ENCODE data around the gene SLC43A2.

SLC43A2 gene

DNA sequence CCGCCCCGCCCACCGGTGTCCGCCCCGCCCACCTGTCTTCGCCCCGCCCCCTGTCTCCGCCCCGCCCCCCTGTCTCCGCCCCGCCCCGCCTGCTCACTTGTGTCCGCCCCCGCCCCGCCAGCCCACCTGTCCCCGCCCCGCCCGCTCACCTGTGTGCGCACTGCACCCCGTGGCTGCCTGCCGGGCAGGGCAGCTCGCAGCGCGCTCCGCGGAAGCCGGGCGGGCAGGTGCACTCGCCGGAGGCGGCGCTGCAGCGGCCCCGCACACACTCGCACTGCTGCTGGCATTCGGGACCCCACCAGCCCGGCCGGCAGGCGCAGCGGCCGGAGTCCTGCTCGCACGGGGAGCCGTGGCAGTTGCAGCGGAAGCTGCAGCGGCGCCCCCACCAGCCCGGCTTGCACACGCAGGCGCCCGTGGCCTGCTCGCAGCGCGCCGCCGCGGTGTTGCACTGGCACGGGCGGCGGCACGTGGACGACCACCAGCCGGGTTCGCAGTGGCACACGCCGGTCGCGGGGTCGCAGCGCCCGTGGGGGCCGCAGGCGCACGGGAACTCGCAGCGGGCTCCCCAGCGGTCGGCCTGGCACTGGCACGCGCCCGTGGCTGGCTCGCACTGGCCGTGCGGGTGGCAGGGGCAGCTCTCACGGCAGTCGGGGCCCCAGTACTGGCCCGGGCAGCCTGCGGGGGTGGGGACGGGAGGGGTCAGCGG lies 14.8 kb upstream of the SLC43A2 start:
- DNase-seq = peak; percentile 58

DNA sequence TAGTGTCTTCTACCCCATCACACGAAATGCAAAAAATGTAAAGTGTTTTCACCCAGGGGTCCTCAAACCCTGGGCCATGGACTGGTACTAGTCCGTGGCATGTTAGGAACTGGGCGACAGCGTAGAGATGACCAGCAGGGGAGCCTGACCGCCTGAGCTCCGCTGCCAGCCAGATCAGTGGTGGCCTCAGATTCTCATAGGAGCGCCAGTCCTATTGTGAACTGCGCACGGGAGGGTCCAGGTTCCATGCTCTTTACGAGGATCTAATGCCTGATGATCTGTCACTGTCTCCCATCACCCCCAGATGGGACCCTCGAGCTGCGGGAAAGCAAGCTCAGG lies 12.4 kb upstream of the SLC43A2 start:
- DNase-seq = no peak

DNA sequence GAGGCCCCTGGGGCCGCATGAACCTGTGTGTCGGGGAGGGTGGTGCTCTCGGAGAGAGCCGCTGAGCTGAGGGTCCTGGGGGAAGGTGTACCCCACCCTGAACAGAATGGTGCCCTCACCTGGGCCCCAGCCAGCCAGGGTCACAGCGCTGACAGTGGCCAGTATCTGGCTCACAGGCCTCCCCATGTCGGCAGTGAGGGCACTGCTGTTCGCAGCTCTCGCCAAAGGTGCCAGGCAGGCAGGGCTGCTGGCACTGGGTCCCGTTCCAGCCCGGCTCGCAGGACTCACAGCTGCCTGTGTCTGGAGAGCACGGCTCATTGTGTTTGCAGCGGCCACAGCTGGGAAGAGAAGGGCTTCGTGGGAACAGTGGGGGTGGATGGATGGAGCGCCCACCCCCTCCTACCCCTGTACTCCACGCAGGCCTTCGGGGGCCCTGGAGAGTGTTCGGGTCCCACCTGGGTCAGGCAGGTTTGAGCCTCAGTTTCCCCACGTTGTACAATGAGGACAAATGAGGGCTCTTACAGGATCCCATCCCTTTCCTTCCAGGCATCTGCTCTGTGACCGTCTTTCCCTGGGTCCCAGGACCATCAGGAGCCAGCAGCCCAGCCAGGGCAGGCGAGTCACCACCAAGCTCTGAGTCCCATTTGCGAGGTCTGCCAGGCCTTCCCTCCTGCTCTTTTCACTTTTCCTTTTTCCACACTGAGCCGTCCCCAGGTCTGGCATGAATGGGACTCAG lies 11.9 kb upstream of the SLC43A2 start:
- DNase-seq = no peak

DNA sequence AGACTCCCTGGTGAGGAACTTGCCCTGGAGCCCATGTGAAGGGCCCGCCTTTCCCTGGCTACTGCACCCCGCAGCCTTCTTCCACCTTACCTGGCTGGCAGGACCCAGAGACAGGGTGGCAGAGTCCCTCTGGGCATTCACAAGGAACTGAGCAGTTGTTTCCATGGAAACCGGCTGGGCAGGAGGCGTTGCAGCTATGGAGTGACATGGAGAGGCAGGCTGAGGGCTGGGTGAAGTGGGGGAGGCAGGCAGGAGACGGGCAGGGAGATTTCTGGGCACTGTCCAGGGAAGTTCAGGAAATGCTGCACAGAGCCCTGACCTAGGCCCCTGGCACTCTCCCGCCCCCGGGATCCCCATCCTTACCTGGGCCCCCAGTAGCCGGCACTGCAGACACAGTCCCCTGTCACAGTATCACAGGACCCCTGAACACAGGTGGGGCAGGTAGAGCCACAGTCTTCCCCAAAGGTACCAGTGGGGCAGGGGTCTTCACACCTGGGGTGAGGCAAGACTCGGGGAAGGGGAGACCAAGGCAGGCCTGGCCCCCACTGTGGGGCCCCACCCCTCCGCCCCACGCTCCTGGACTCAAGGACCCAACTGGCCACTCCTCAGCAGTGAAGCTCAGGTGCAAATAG lies 11.0 kb upstream of the SLC43A2 start:
- no peak for DNase-seq

GRCh38 chr17:1638624-1639300 lies 10.1 kb upstream of the SLC43A2 start:
- DNase-seq = no peak

DNA sequence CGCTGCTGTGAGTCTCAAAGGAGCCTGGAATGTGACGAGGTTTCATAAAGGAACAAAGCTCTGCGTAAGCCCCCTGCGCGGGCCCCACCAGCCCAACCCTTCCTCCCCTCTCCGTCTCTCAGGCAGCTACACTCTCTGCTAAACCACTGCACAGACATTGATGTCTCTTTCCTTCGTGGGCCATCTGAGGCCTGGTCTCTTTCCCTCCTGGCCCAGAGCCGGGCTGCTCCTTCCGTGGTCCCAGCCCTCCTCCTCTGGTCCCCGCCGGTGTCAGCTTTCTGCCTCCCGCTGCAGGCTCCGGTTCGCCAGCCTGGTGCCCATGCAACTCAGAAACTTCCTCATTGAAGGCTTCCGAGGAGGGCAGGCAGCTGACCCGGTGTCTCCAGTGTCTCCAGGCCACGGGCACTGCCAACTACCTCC lies 9.5 kb upstream of the SLC43A2 start:
- DNase-seq = no peak

DNA sequence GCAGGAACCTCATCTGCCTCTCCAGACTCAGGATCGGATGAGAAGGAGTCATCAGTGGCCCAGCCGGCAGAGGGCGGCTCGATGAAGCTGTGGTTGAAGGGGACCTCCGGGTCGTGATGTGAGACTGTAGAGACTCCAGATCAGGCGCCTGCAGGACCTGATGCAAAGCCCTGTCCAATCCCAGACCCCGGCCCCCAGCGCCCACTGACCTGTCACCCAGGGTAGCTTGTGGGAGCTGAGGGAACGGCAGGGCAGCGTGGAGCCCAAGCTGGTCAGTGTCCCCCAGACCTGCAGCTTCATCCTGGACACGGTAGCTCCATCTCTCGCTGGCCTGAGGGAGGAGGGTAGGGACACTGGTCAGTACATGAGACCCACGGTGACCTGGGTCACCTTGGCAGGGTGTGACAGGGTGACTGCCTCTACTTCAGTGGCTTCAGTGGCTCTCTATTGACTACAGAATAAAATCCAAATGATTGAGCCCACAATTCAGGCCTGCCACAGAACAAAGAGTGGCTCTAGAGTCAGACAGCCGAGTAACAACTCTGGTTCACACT lies 8.2 kb upstream of the SLC43A2 start:
- no peak for DNase-seq

DNA sequence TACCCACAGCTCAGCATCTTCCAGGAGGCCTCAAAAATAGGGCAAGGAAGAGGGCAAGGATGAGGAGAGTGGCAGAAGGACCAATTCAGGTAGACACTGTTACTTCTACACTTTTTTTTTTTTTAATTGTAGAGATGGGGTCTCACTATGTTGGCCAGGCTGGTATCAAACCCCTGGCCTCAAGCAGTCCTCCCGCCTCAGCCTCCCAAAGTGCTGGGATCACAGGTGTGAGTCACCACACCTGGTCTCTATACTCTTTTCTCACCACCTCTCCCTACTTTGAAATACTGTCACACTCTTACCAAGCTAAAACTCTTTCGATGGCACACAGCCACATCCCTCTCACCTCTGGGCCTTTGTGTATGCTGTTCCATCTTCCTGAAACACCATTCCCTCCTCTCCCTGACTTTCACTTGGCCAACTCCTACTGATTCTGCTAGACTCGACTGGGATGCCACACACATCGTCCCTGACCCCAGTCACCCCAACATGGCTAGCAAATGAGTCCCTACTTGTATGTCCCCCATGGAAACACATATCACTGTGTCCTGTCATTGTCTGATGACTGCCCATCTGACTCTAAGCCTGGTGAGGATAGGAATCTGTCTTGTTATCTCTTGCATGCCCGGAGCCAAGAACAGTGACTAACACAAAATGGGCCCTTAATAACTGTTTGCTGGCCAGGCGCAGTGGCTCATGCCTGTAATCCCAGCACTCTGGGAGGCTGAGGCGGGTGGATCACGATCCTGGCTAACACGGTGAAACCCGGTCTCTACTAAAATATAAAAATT lies 7.2 kb upstream of the SLC43A2 start:
- DNase-seq = no peak

GRCh38 chr17:1634841-1635650 lies 6.4 kb upstream of the SLC43A2 start:
- DNase-seq = no peak

- no peak for DNase-seq
Observed at GRCh38 chr17:1630662-1631061, 2.0 kb upstream of the SLC43A2 start.

DNA sequence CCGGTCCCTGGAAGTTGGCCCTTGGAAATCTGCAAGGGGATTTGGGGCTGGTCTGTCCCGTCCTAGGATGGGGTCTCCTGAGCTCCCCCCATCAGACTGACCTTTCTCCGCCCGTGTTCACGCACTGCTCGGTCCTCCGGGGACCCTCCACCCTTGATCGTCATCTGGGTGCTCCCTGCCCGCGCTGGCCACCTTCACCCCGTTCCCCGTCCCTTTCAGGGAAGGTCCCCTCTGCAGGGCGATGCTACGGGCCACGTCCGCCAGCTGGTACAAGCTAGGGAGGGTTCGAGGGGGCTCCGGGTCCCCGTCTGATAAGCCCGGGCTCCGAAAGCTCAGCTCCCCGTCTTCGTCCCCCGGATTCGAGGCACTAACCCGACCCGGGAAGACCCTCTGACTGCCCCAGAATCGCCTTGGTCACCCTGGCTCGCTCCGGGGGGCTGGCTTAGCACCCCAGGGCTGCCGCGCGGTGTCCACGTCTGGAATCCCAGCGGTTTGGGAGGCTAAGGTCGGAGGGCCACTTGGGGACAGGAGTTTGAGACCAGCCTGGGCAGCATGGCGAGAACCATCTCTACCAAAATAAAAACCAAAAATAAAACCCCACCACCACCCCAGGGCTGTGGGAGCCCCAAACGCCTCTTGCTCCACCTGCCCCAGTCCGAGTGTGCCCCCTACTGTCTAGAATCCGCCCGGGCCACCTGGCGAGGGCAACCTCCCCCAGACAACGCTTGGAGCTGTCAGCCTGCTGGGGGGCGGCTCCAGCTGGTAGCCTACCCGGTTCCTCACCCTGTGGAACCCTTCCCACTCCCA lies 1.1 kb upstream of the SLC43A2 start:
- peak; percentile 71 for DNase-seq

GRCh38 chr17:1628856-1629503 lies 346 bp upstream of the SLC43A2 start:
- DNase-seq = peak; percentile 89

GRCh38 chr17:1627182-1627981 lies 1.3 kb downstream of the SLC43A2 start:
- DNase-seq = no peak

DNA sequence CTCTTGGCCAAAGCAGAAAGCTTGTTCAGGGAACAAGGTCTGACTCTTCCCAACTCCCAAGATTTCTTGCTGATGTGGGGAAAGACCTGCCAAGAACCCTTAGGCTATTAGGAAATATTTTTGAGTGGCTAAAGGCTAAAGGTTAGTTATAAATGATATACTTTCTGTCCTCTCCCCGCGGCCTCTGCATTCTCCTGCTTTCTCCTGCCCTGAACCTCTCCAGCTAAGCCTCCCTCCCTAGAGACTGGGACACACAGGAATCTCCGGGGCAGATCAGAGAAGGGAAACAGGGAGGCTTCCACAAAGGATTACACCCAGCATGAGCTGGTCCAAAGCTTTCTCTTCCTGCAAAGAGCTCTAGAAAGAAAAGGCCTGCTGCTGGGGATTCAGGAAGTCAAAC lies 2.3 kb downstream of the SLC43A2 start:
- DNase-seq = no peak

DNA sequence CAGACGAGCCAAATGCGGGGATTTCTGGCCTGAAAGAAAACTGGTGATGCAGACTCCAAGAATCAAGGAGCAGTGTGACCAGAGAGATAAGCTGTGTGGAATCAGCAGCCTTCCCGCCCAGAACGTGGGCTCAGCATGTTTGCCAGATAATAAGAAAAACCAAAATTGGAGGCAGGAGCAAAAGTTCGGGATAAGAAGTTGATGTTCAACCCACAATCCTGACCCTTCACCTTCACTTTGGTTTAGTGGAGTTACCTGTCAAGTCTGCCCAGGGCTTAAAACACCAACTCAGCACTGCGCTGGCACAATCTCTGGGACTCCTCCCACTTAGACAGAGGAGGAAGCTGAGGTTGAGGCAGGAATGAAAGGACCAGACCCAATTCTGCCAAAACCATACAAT lies 3.1 kb downstream of the SLC43A2 start:
- DNase-seq = no peak

DNA sequence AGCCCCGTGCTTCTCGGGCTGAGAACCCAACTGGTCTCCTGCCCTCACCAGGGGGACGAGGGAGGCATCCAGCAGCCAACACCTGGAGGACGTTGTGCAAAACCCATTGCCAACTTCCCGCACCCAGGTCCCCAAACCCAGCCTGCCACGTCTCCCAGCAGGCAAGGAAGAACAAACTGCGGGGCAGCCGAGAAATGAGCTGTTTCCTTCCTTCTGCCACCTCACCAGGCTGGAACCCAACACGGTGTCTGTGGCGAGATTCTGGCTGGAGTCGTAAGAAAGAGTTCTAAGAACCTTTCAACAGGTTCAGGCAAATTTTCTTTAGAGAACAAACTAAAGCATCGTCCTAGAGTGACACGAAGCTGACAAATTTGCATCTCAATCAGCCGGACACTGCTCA lies 3.6 kb downstream of the SLC43A2 start:
- DNase-seq = no peak

DNA sequence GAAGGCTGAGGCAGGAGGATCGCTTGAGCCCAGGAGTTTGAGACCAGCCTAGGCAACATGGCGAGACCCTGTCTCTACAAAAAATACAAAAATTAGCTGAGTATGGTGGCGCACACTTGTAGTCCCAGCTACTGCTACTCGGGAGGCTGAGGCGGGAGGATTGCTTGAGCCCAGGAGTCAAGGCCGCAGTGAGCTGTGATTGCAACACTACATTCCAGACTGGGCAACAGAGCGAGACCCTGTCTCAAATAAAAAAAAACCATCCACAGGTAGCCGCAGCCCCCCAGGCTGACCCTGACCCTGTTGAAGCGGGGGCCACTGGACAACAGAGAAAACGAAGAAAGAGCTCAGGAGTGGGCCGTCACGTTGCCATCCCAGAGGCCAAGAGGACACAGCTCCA lies 4.0 kb downstream of the SLC43A2 start:
- DNase-seq = no peak

DNA sequence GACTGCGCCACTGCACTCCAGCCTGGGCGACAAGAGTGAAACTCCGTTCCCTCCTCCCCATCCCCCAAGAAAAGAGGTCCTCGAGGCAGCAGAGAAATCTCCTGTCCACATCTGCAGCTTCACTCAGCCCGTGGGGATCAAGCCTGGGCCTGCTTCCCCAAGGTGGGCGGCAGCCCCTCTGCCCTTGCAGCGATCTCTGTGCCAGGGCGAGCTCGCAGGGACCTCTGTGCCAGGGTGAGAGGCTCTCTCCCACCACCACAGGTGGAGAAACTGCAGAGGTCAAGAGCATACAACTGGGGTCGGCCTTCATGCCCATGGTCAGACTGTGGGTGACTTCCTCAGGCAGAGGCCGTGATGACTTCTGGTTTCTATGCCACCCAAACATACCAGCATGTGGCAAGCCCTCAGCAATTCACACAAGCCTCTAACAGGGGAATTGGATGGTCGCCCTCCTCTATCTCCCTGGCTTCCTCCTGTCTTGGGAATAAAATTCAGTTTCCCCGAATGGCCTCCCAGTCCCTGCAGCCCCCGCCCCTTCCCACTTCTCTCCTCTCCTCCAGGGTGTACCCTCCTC lies 5.5 kb downstream of the SLC43A2 start:
- DNase-seq = no peak
